ENCODE measurements around the gene KCNQ1. TPM values are rescaled to one million over a fixed set of nuclear protein-coding genes. Genes with fewer than 3 reads are reported as not detected.

KCNQ1 gene
- total and polyA plus RNA-seq, 3 experiments from 2014 or later, result 2.6 to 5.7 (median 3.4) TPM

DNA sequence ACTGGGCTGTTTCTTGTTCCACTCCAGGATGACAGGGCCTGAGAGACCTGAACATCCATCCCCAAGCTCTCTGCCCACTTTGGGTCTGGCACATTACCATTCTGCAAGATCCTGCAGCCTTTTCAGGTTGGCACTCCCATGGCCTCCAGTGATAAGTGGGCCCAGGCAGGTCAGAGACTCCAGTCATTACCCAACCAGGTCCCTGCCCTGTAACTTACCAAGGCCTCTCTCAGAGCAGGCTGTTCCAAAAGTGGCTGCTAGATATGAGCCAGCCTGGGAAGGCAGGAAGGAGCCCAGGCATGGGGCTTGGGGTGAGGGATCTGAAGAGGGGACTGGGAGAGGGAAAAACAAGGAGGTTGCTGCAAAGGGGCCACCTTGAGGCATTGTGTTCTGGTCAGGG, 219.1 kb downstream of the KCNQ1 start:
- Mint-ChIP-seq H3K27me3 (no peaks in the 10 kb centered on the region), H3K36me3 (peaks cover 2 to 14% (median 12%) of the 10 kb centered on the region in 3 donors), H3K4me3 (no peak overlapping the region), H3K27ac (no peak overlapping the region), H3K4me1 (no peaks in the 10 kb centered on the region), H3K9me3 (peaks cover 4 to 11% (median 10%) of the 10 kb centered on the region in 5 donors)
- Histone ChIP-seq H3K9me3 (ENCODE audit: low read length) (no peaks in the 10 kb centered on the region), H3K36me3 (ENCODE audit: insufficient read depth, low read length) (no peaks in the 10 kb centered on the region), H3K27me3 (ENCODE audit: insufficient read depth, low read length, poor library complexity, severe bottlenecking) (no peaks in the 10 kb centered on the region), H3K4me1 (ENCODE audit: insufficient read depth, low read length) (no peaks in the 10 kb centered on the region), H3K27ac (ENCODE audit: low read depth, low read length) (no peak overlapping the region), H3K4me3 (ENCODE audit: low read length) (no peak overlapping the region)
- no peak for DNase-seq
- ChIA-PET CTCF (no interaction called here), POLR2A (no interaction called here)

GRCh38 chr11:2664376-2664775, 219.6 kb downstream of the KCNQ1 start:
- Histone ChIP-seq H3K9me3 (ENCODE audit: low read length) (no peaks in the 10 kb centered on the region), H3K27ac (ENCODE audit: low read depth, low read length) (no peak overlapping the region), H3K4me3 (ENCODE audit: low read length) (no peak overlapping the region), H3K4me1 (ENCODE audit: insufficient read depth, low read length) (no peaks in the 10 kb centered on the region), H3K36me3 (ENCODE audit: insufficient read depth, low read length) (no peaks in the 10 kb centered on the region), H3K27me3 (ENCODE audit: insufficient read depth, low read length, poor library complexity, severe bottlenecking) (no peaks in the 10 kb centered on the region)
- CTCF ChIA-PET, result no interaction called here
- Mint-ChIP-seq H3K4me1 (no peaks in the 10 kb centered on the region), H3K4me3 (no peak overlapping the region), H3K9me3 (peaks cover 4 to 10% (median 5%) of the 10 kb centered on the region in 5 donors), H3K36me3 (peaks cover 2 to 12% (median 9%) of the 10 kb centered on the region in 3 donors), H3K27me3 (no peaks in the 10 kb centered on the region), H3K27ac (no peak overlapping the region)
- DNase-seq, result no peak
- POLR2A ChIA-PET, result no interaction called here

- Mint-ChIP-seq H3K27ac (no peak overlapping the region), H3K9me3 (peaks cover 4 to 8% (median 5%) of the 10 kb centered on the region in 5 donors), H3K36me3 (peaks cover 2 to 12% (median 9%) of the 10 kb centered on the region in 3 donors), H3K27me3 (no peaks in the 10 kb centered on the region), H3K4me1 (no peaks in the 10 kb centered on the region), H3K4me3 (no peak overlapping the region)
- no peak for DNase-seq
- H3K27me3 ChIP-seq (ENCODE audit: insufficient read depth, low read length, poor library complexity, severe bottlenecking), result no peaks in the 10 kb centered on the region
- no peaks in the 10 kb centered on the region for H3K4me1 ChIP-seq (ENCODE audit: insufficient read depth, low read length)
- no peaks in the 10 kb centered on the region for H3K9me3 ChIP-seq (ENCODE audit: low read length)
- H3K27ac ChIP-seq (ENCODE audit: low read depth, low read length), result no peak overlapping the region
- POLR2A ChIA-PET, result no interaction called here
- CTCF ChIA-PET, result no interaction called here
- H3K4me3 ChIP-seq (ENCODE audit: low read length), result no peak overlapping the region
- H3K36me3 ChIP-seq (ENCODE audit: insufficient read depth, low read length), result no peaks in the 10 kb centered on the region
Observed at GRCh38 chr11:2664791-2665525, 220.2 kb downstream of the KCNQ1 start.

GRCh38 chr11:2665526-2666400, 221.0 kb downstream of the KCNQ1 start:
- Histone ChIP-seq H3K4me1 (ENCODE audit: insufficient read depth, low read length) (no peaks in the 10 kb centered on the region), H3K9me3 (ENCODE audit: low read length) (no peaks in the 10 kb centered on the region), H3K27me3 (ENCODE audit: insufficient read depth, low read length, poor library complexity, severe bottlenecking) (no peaks in the 10 kb centered on the region), H3K36me3 (ENCODE audit: insufficient read depth, low read length) (no peaks in the 10 kb centered on the region), H3K27ac (ENCODE audit: low read depth, low read length) (no peak overlapping the region), H3K4me3 (ENCODE audit: low read length) (no peak overlapping the region)
- H3K4me1 Mint-ChIP-seq, result no peaks in the 10 kb centered on the region
- DNase-seq, result no peak
- H3K27me3 Mint-ChIP-seq, result no peaks in the 10 kb centered on the region
- POLR2A ChIA-PET, result no interaction called here
- no peak overlapping the region for H3K27ac Mint-ChIP-seq
- CTCF ChIA-PET, result no interaction called here
- no peak overlapping the region for H3K4me3 Mint-ChIP-seq
- peaks cover 0 to 5% (median 4%) of the 10 kb centered on the region in 5 donors for H3K9me3 Mint-ChIP-seq
- H3K36me3 Mint-ChIP-seq, result peaks cover 2 to 8% (median 5%) of the 10 kb centered on the region in 3 donors

GRCh38 chr11:2666401-2666741, 221.6 kb downstream of the KCNQ1 start:
- peaks cover 0 to 4% (median 2%) of the 10 kb centered on the region in 3 donors for H3K36me3 Mint-ChIP-seq
- H3K27me3 Mint-ChIP-seq, result no peaks in the 10 kb centered on the region
- H3K4me1 Mint-ChIP-seq, result no peaks in the 10 kb centered on the region
- ChIA-PET POLR2A (no interaction called here), CTCF (no interaction called here)
- Histone ChIP-seq H3K4me1 (ENCODE audit: insufficient read depth, low read length) (no peaks in the 10 kb centered on the region), H3K9me3 (ENCODE audit: low read length) (no peaks in the 10 kb centered on the region), H3K27me3 (ENCODE audit: insufficient read depth, low read length, poor library complexity, severe bottlenecking) (no peaks in the 10 kb centered on the region), H3K4me3 (ENCODE audit: low read length) (no peak overlapping the region), H3K27ac (ENCODE audit: low read depth, low read length) (no peak overlapping the region), H3K36me3 (ENCODE audit: insufficient read depth, low read length) (no peaks in the 10 kb centered on the region)
- DNase-seq, result no peak
- no peak overlapping the region for H3K4me3 Mint-ChIP-seq
- no peak overlapping the region for H3K27ac Mint-ChIP-seq
- no peaks in the 10 kb centered on the region for H3K9me3 Mint-ChIP-seq

DNA sequence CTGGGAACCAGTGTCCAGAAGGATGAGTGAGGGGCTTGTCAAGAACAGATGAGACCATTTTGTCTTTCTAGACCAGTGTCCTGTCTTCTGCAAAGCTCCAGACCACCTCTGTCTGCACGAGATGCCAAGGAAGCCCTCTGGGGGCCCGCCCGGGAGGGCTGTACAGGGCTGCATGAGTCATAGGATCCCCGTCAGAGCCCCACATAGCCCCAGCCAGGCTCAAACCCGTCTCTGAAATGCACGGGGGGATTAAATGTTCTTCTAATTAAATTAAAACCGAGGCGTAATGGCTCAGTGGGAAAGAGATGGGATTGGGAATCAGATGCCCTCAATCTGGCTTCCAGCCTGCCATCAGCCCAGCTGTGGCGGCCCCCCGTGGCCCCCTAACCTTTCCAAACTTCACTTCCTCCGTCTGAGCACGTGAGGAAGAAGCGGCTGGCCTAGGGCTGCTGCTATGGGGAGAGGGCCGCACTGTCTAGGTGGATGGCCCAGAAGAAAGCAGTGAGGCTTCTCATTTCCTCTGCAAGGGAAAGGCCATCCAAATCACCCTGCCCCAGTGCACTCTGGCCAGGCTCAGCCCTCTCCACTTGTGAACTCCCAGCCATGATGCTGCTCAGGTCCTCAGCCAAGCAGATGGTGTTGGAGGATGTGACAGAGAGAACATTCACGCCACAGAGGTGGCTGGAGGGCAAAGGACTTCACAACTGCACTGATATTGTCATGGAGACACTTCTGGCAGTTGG, 222.2 kb downstream of the KCNQ1 start:
- DNase-seq, result no peak
- CTCF ChIA-PET, result interaction anchor here (1.0 kb wide), 1 partner anchor 354 kb away, joined by 3 read pairs; no protein-coding TSS in a partner anchor
- H3K9me3 ChIP-seq (ENCODE audit: low read length), result no peaks in the 10 kb centered on the region
- H3K27ac ChIP-seq (ENCODE audit: low read depth, low read length), result no peak overlapping the region
- H3K36me3 Mint-ChIP-seq, result peaks cover 0 to 4% (median 2%) of the 10 kb centered on the region in 3 donors
- POLR2A ChIA-PET, result no interaction called here
- no peak overlapping the region for H3K4me3 ChIP-seq (ENCODE audit: low read length)
- H3K9me3 Mint-ChIP-seq, result no peaks in the 10 kb centered on the region
- H3K4me3 Mint-ChIP-seq, result no peak overlapping the region
- no peaks in the 10 kb centered on the region for H3K27me3 ChIP-seq (ENCODE audit: insufficient read depth, low read length, poor library complexity, severe bottlenecking)
- no peaks in the 10 kb centered on the region for H3K4me1 ChIP-seq (ENCODE audit: insufficient read depth, low read length)
- no peak overlapping the region for H3K27ac Mint-ChIP-seq
- H3K27me3 Mint-ChIP-seq, result no peaks in the 10 kb centered on the region
- H3K4me1 Mint-ChIP-seq, result no peaks in the 10 kb centered on the region
- H3K36me3 ChIP-seq (ENCODE audit: insufficient read depth, low read length), result no peaks in the 10 kb centered on the region

GRCh38 chr11:2667940-2668339, 223.1 kb downstream of the KCNQ1 start:
- CTCF ChIA-PET, result interaction anchor here (1.0 kb wide), 1 partner anchor 353 kb away, joined by 3 read pairs; no protein-coding TSS in a partner anchor
- no peak for DNase-seq

DNA sequence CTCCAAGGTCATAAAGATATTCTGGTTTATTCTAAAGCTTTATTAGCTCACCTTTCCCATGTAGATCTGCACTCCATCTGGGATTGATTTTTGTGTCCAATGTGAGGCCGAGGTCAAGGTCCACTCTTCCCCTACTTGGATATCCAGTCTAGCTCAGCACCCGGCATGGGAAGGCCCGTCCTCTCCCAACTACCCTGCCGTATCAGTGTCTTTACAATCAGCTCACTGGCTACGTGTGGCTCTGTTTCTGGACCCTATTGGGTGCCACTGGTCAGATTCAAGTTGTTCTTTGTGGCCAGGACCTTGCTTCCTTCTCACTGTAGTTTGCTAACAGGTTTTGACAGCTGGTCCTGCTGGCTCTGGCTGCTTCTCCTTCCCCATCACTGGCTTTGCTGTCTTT, 224.1 kb downstream of the KCNQ1 start:
- H3K27me3 Mint-ChIP-seq, result no peaks in the 10 kb centered on the region
- H3K27ac ChIP-seq (ENCODE audit: low read depth, low read length), result no peak overlapping the region
- ChIA-PET CTCF (no interaction called here), POLR2A (no interaction called here)
- H3K9me3 Mint-ChIP-seq, result no peaks in the 10 kb centered on the region
- H3K4me1 Mint-ChIP-seq, result no peaks in the 10 kb centered on the region
- no peak overlapping the region for H3K4me3 ChIP-seq (ENCODE audit: low read length)
- no peaks in the 10 kb centered on the region for H3K9me3 ChIP-seq (ENCODE audit: low read length)
- H3K27me3 ChIP-seq (ENCODE audit: insufficient read depth, low read length, poor library complexity, severe bottlenecking), result no peaks in the 10 kb centered on the region
- H3K27ac Mint-ChIP-seq, result no peak overlapping the region
- no peaks in the 10 kb centered on the region for H3K36me3 ChIP-seq (ENCODE audit: insufficient read depth, low read length)
- H3K4me3 Mint-ChIP-seq, result no peak overlapping the region
- no peaks in the 10 kb centered on the region for H3K36me3 Mint-ChIP-seq
- H3K4me1 ChIP-seq (ENCODE audit: insufficient read depth, low read length), result no peaks in the 10 kb centered on the region
- no peak for DNase-seq

More at GRCh38 chr11:2667940-2668339, 223.1 kb downstream of the KCNQ1 start:
- no peak overlapping the region for H3K27ac ChIP-seq (ENCODE audit: low read depth, low read length)
- no peaks in the 10 kb centered on the region for H3K9me3 ChIP-seq (ENCODE audit: low read length)
- POLR2A ChIA-PET, result no interaction called here
- no peak overlapping the region for H3K4me3 ChIP-seq (ENCODE audit: low read length)
- H3K4me3 Mint-ChIP-seq, result no peak overlapping the region
- no peaks in the 10 kb centered on the region for H3K36me3 ChIP-seq (ENCODE audit: insufficient read depth, low read length)
- no peaks in the 10 kb centered on the region for H3K27me3 Mint-ChIP-seq
- no peaks in the 10 kb centered on the region for H3K36me3 Mint-ChIP-seq
- H3K9me3 Mint-ChIP-seq, result no peaks in the 10 kb centered on the region
- H3K27ac Mint-ChIP-seq, result no peak overlapping the region
- H3K4me1 ChIP-seq (ENCODE audit: insufficient read depth, low read length), result no peaks in the 10 kb centered on the region
- no peaks in the 10 kb centered on the region for H3K27me3 ChIP-seq (ENCODE audit: insufficient read depth, low read length, poor library complexity, severe bottlenecking)
- no peaks in the 10 kb centered on the region for H3K4me1 Mint-ChIP-seq
